Glomerular visceral epithelial cell (primary cell): ENCODE measurements around the gene OLFML2B.
"Not testable (repeated sequence)": the region's sequence is repeated elsewhere in the genome, so short reads cannot be mapped to it uniquely, and the experiment has no call there.

Experiments
- DNase-seq: peaks from one replicate; pipeline ENCODE4 v3.0.0-alpha.2; 2016; ENCODE audit errors: extremely low spot score

Gene OLFML2B

GRCh38 chr1:162035241-162035640 is 11.6 kb upstream of the OLFML2B start:
- DNase-seq = peak; percentile 62

- DNase-seq = no peak
These were observed 9.8 kb upstream of the OLFML2B start for GRCh38 chr1:162033428-162033827.

- no peak for DNase-seq
These were observed 7.2 kb upstream of the OLFML2B start for GRCh38 chr1:162030759-162031280.

GRCh38 chr1:162029157-162029556 is 5.5 kb upstream of the OLFML2B start:
- DNase-seq = no peak

GRCh38 chr1:162028726-162029125 is 5.1 kb upstream of the OLFML2B start:
- no peak for DNase-seq

GRCh38 chr1:162026881-162027280 is 3.2 kb upstream of the OLFML2B start:
- no peak for DNase-seq

GRCh38 chr1:162025541-162025940 is 1.9 kb upstream of the OLFML2B start:
- no peak for DNase-seq

GRCh38 chr1:162023181-162023546 is 505 bp downstream of the OLFML2B start:
- DNase-seq = no peak

GRCh38 chr1:162022626-162023025 is 1.0 kb downstream of the OLFML2B start:
- no peak for DNase-seq

- DNase-seq = no peak
These were observed 2.5 kb downstream of the OLFML2B start for GRCh38 chr1:162021124-162021523.

- DNase-seq = no peak
These were observed 3.5 kb downstream of the OLFML2B start for GRCh38 chr1:162020150-162020549.

- no peak for DNase-seq
These were observed 4.2 kb downstream of the OLFML2B start for GRCh38 chr1:162019446-162019845.

- DNase-seq = peak; percentile 90
These were observed 4.7 kb downstream of the OLFML2B start for GRCh38 chr1:162019006-162019405.

- no peak for DNase-seq
These were observed 5.3 kb downstream of the OLFML2B start for GRCh38 chr1:162018418-162018817.

- not testable (repeated sequence) for DNase-seq
These were observed 5.9 kb downstream of the OLFML2B start for GRCh38 chr1:162017791-162018190.

GRCh38 chr1:162016631-162017030 is 7.0 kb downstream of the OLFML2B start:
- DNase-seq = peak; percentile 44

GRCh38 chr1:162015196-162015595 is 8.5 kb downstream of the OLFML2B start:
- DNase-seq = no peak

GRCh38 chr1:162014202-162014601 is 9.5 kb downstream of the OLFML2B start:
- no peak for DNase-seq

GRCh38 chr1:162013289-162013688 is 10.4 kb downstream of the OLFML2B start:
- DNase-seq = no peak

- DNase-seq = no peak
These were observed 12.2 kb downstream of the OLFML2B start for GRCh38 chr1:162011337-162012012.

- no peak for DNase-seq
These were observed 13.5 kb downstream of the OLFML2B start for GRCh38 chr1:162010175-162010506.

- no peak for DNase-seq
These were observed 14.0 kb downstream of the OLFML2B start for GRCh38 chr1:162009501-162010174.

GRCh38 chr1:162008799-162009198 is 14.9 kb downstream of the OLFML2B start:
- DNase-seq = no peak

GRCh38 chr1:162007466-162007865 is 16.2 kb downstream of the OLFML2B start:
- no peak for DNase-seq
